GM23338 (cell line): ENCODE data around the gene PCBP3.

Experiments
- CREB1 ChIP-seq: fragments of 250-450 bp; sonication (Bioruptor Pico); IDR thresholded peaks from 2 replicates; pipeline ENCODE4 v1.5.0; 2020; ENCODE audit warnings: low read depth, mild to moderate bottlenecking, moderate library complexity
- CTCF ChIP-seq, 2 experiments: fragments of 200-600 bp in 1 of 2; sonication (generic) in 1 of 2; conservative IDR thresholded peaks; 2 replicates each; pipeline versions ENCODE4 v1.5.1 to v1.6.1; 2016 to 2017; ENCODE audit warnings: antibody characterized with exemption in 2 of 2, low read depth in 2 of 2, mild to moderate bottlenecking in 2 of 2, moderate library complexity in 1 of 2
- JUNB ChIP-seq: IDR thresholded peaks from one replicate; pipeline ENCODE4 v1.6.1; 2016; ENCODE audit warnings: antibody characterized with exemption; ENCODE audit not compliant: unreplicated experiment

GRCh38 chr21:45905196-45905595 lies 261.7 kb downstream of the PCBP3 start:
- no peak for TF ChIP-seq CTCF (conservative IDR thresholded peaks at IDR 0.05; ENCODE audit: low read depth in 2 of 2)
- no peak for TF ChIP-seq JUNB
- no peak for TF ChIP-seq CREB1 (CRISPR knock-in tag)
